Esophagus muscularis mucosa (tissue), 3 donors: ENCODE data around the gene NEXN.
A peak's percentile ranks its signal among the peaks of the same experiment; 100 is the strongest.

ENCODE experiments used
- CTCF ChIP-seq, 3 experiments: fragments of 200-600 bp in 2 of 3; fragments of 450-650 bp in 1 of 3; sonication (generic) in 2 of 3; IDR thresholded peaks; one replicate each; pipeline ENCODE4 v1.5.1; 2017 to 2019; ENCODE audit warnings: antibody characterized with exemption in 3 of 3, mild to moderate bottlenecking in 2 of 3, moderate library complexity in 1 of 3
- POLR2A ChIP-seq: fragments of 450-650 bp; IDR thresholded peaks from one replicate; pipeline ENCODE4 v1.6.1; 2017; ENCODE audit warnings: antibody characterized with exemption, moderate library complexity, mild to moderate bottlenecking, low read depth
- POLR2AphosphoS5 ChIP-seq, 2 donors: sonication (generic); formaldehyde crosslinking; IDR thresholded peaks; one replicate each; pipeline ENCODE4 v1.6.1; 2017; ENCODE audit warnings: antibody characterized with exemption in 2 of 2

GRCh38 chr1:77978969-77979876, 90.8 kb downstream of the NEXN start, which contains the start of gene FUBP1:
- TF ChIP-seq CTCF (IDR thresholded peaks at IDR 0.05) (peak; percentile 55 to 84 (median 65)), POLR2AphosphoS5 (IDR thresholded peaks at IDR 0.05) (peak; percentile 84 to 91), POLR2A (peak; percentile 31)
